AG04450 (cell line): ENCODE results near the gene KLC1. TPM values are rescaled to one million over a fixed set of nuclear protein-coding genes. Genes with fewer than 3 reads are reported as not detected.

ENCODE experiments used
- CTCF ChIA-PET: fragments of 300-600, 350-600 bp; formaldehyde crosslinking; extraction: SDS; loops from one replicate; lab custom pipeline; 2022; ENCODE audit warnings: antibody characterized with exemption, inconsistent platforms; lab: Charles Lee
- POLR2A ChIA-PET: fragments of 350-600 bp; formaldehyde crosslinking; extraction: SDS; loops from one replicate; lab custom pipeline; 2021; ENCODE audit warnings: antibody characterized with exemption, inconsistent platforms; lab: Yijun Ruan, JAX
- DNase-seq: peaks from one replicate; pipeline ENCODE4 v3.0.0-alpha.2; 2011; ENCODE audit warnings: low read depth, low spot score
- H3K27ac ChIP-seq: one replicate; pipeline ENCODE4 v1.5.1; 2012; ENCODE audit warnings: low read depth, low read length, control low read depth
- H3K27me3 ChIP-seq: one replicate; pipeline ENCODE4 v1.6.0; 2012; ENCODE audit warnings: low read length; ENCODE audit not compliant: control insufficient read depth, insufficient read depth
- H3K4me3 ChIP-seq: 2 replicates; pipeline ENCODE4 v1.5.1; 2011; ENCODE audit warnings: mild to moderate bottlenecking, low read depth, low read length, control low read depth
- H3K9me3 ChIP-seq: 2 replicates; pipeline ENCODE4 v1.5.1; 2012; ENCODE audit warnings: low read length; ENCODE audit not compliant: control insufficient read depth, insufficient read depth
- CTCF ChIP-seq: IDR thresholded peaks from 2 replicates; pipeline ENCODE4 v1.5.1; 2011; ENCODE audit warnings: low read depth, low read length, control low read depth, inconsistent platforms
- polyA plus RNA-seq: library from polyadenylated mRNA; depleted of rRNA; stranded (reverse); fragments of >200 nt; gene quantifications from 2 replicates; pipeline ENCODE4 v1.2.3, GENCODE V29; 2011

Gene KLC1
- polyA plus RNA-seq, 1 experiment = 160 TPM

- ChIA-PET POLR2A (no interaction called here), CTCF (no interaction called here)
These were observed 80.8 kb downstream of the KLC1 start for GRCh38 chr14:103709814-103710213.

DNA sequence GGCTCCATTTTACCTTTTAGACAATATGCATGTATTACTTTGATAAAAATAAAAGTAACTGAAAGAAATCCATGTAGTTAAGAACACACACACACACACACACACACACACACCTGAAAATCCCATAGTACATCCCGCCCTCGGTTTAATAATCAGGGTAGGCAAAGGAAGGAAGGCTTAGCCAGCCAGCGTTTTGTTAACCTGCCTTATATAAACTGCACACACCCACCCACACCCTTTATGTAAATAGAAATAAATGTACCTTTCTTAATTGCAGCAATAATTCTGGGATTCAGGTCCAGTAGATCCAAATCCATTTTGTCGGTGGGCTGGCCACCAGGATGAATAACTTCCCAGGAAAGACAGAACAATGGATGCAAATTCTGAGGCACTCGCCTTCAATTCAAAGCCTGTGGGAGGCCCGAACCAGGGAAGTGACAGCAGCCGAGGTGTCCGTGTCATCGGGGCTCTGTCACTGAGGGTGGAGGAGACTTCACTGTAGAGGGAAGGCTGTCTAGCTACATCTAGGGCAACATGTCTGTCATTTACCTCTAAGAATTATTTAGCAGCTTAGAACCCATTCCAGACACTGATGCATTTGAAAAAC lies 81.9 kb downstream of the KLC1 start:
- H3K9me3 ChIP-seq = no peaks in the 10 kb centered on the region
- ChIA-PET POLR2A (no interaction called here), CTCF (no interaction called here)
- no peak for DNase-seq
- H3K27me3 ChIP-seq = no peaks in the 10 kb centered on the region
- TF ChIP-seq CTCF = no peak
- no peak overlapping the region for H3K4me3 ChIP-seq
- H3K27ac ChIP-seq = no peak overlapping the region

More at GRCh38 chr14:103709814-103710213, 80.8 kb downstream of the KLC1 start:
- no peak for TF ChIP-seq CTCF
- Histone ChIP-seq H3K27me3 (no peaks in the 10 kb centered on the region), H3K4me3 (no peak overlapping the region), H3K9me3 (no peaks in the 10 kb centered on the region), H3K27ac (no peak overlapping the region)
- DNase-seq = no peak

DNA sequence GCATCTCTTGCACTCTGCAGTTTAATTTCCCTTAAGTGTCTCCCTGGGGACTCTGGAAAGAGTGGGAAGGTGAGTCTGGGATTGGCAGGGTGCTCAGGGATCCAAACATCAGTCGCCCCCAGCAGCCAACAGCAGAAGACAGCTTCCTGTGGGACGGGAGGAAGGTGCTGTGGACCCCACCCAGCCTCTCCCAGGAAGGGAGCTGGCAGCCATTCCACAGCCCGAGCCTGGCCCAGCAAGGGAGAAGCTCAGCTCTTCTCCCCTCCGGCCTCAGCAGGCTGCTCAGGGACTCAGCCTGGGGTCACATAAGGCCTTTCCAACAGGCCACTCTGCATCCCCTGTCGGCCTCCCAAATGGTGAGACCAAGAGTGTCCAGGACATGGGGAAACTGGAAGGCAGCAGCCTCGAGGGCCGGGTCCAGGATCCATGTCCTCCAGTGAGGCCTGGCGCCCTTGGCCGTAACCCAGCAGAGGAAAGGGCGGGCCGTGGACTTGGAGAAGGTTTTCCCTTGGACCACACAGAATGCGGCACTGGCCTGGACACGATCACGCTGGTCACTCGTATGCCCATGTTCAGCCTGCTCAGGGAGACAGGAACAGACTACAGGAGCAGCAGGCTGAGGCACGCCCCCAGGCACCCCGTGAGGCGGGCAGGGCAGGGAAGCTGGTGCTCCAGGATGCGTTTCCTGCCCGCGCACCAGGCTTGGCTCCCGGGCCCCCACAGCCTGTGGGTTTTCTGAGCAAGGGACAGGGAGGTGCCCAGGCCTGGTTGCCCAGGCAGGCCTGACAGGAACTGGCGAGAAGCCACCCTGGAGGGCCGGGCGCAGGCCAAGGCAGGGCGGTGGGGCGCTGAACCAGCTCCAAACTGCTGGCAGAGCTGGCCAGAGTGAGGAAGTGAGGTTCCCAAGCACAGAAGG lies 82.8 kb downstream of the KLC1 start:
- Histone ChIP-seq H3K27me3 (no peaks in the 10 kb centered on the region), H3K27ac (no peak overlapping the region), H3K9me3 (no peaks in the 10 kb centered on the region), H3K4me3 (no peak overlapping the region)
- DNase-seq = no peak
- ChIA-PET POLR2A (no interaction called here), CTCF (no interaction called here)
- no peak for TF ChIP-seq CTCF

DNA sequence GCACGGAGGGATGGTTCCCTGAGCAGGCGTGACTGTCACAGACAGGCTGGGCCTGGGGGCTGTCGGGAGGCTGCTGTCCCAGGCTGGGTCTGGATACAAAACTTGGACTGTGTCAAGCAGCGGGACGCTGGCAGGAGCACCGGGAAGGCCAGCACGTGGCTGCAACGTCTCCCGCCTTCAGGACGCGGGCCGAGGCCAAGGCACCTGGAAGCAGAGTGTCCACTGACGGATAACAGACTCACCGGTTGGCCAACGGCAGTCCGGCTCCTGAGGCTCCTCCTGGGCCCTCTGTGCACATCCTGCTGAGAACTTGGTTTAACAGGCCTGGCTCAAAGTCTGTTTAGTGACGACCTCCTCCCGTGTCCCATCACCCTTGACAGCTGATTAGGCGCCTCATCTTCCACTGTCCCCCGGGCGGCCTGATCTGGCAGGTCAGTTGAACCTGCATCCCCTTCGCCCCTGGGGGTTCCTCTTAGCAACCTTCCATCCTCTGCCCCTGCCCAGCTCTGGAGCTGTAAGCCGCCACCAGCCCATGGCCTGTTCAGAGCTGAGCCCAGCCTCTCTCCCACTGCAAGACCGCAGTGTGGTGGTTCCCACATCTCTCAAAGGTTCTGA lies 83.7 kb downstream of the KLC1 start:
- DNase-seq = no peak
- ChIA-PET POLR2A (no interaction called here), CTCF (no interaction called here)
- Histone ChIP-seq H3K27me3 (no peaks in the 10 kb centered on the region), H3K4me3 (no peak overlapping the region), H3K9me3 (no peaks in the 10 kb centered on the region), H3K27ac (no peak overlapping the region)
- no peak for TF ChIP-seq CTCF
